Endothelial cell of umbilical vein (primary cell): ENCODE measurements around the gene HOXB3. TPM values are rescaled to one million over a fixed set of nuclear protein-coding genes. Genes with fewer than 3 reads are reported as not detected.
A peak's percentile ranks its signal among the peaks of the same experiment; 100 is the strongest.

Source experiments
- BruUV-seq: library from RNA; stranded (reverse); fragments of 400-500 nt; replicated peaks from 2 replicates; lab custom pipeline; 2021; lab: Mats Ljungman, UMichigan
- CTCF ChIA-PET: fragments of 300-600, 350-600 bp; sonication (Branson Sonifier 250); formaldehyde crosslinking; loops from one replicate; lab custom pipeline; 2021; ENCODE audit warnings: antibody characterized with exemption, inconsistent platforms; lab: Charles Lee
- POLR2A ChIA-PET: fragments of 300-600, 350-600 bp; sonication (Branson Sonifier 250); formaldehyde crosslinking; loops from one replicate; lab custom pipeline; 2021; ENCODE audit warnings: antibody characterized with exemption, inconsistent platforms; lab: Charles Lee
- DNase-seq: peaks from one replicate; pipeline ENCODE4 v3.0.0-alpha.2; 2011; ENCODE audit warnings: low read depth, low spot score
- FAIRE-seq: peaks from 2 replicates; lab custom pipeline; 2011; peaks lifted over from hg19 to GRCh38; lab: Jason Lieb, UNC
- H2AFZ ChIP-seq: 2 replicates; pipeline ENCODE4 v1.6.0; 2012; ENCODE audit warnings: low read depth, low read length, control low read depth, inconsistent platforms
- H3K27ac ChIP-seq: 2 replicates; pipeline ENCODE4 v1.5.1; 2011; ENCODE audit warnings: low read depth, mild to moderate bottlenecking, control low read depth, low read length, moderate library complexity; ENCODE audit not compliant: insufficient read depth
- H3K27me3 ChIP-seq, 2 experiments: 2 replicates each; pipeline versions ENCODE4 v1.6.0 to v1.6.1; 2011; ENCODE audit warnings: low read length in 2 of 2, mixed read lengths in 1 of 2; ENCODE audit not compliant: control insufficient read depth in 2 of 2, insufficient read depth in 2 of 2
- H3K36me3 ChIP-seq, 2 experiments: 2 replicates in 1 of 2; 3 replicates in 1 of 2; pipeline ENCODE4 v1.5.1; 2011; ENCODE audit warnings: low read length in 2 of 2, mild to moderate bottlenecking in 1 of 2, moderate library complexity in 1 of 2; ENCODE audit not compliant: control insufficient read depth in 2 of 2, insufficient read depth in 2 of 2; ENCODE audit errors: extremely low read depth in 1 of 2
- H3K4me1 ChIP-seq: 3 replicates; pipeline ENCODE4 v1.5.1; 2011; ENCODE audit warnings: mild to moderate bottlenecking, low read length; ENCODE audit not compliant: control insufficient read depth, insufficient read depth; ENCODE audit errors: extremely low read depth
- H3K4me2 ChIP-seq: 2 replicates; pipeline ENCODE4 v1.6.1; 2011; ENCODE audit warnings: low read length, control low read depth, mixed read lengths; ENCODE audit not compliant: insufficient read depth
- H3K4me3 ChIP-seq, 3 experiments: fragments of 200-600 bp in 1 of 3; sonication (generic), shearing (Covaris generic) in 1 of 3; replicated peaks in 1 of 3; 2 replicates each; pipeline ENCODE4 v1.5.1; 2011 to 2016; ENCODE audit warnings: control low read depth in 3 of 3, low read length in 3 of 3, mild to moderate bottlenecking in 2 of 3, inconsistent platforms in 1 of 3, low read depth in 1 of 3, moderate library complexity in 1 of 3; ENCODE audit not compliant: insufficient read depth in 1 of 3
- H3K79me2 ChIP-seq: 2 replicates; pipeline ENCODE4 v1.6.0; 2012; ENCODE audit warnings: low read length, inconsistent platforms; ENCODE audit not compliant: control insufficient read depth, insufficient read depth
- H3K9ac ChIP-seq: replicated peaks from 2 replicates; pipeline ENCODE3; 2011; ENCODE audit warnings: low read length, control low read depth; ENCODE audit not compliant: insufficient read depth; ENCODE audit errors: extremely low read depth
- H3K9me1 ChIP-seq: replicated peaks from 3 replicates; pipeline ENCODE4 v1.6.0; 2011; ENCODE audit warnings: mild to moderate bottlenecking, low read length; ENCODE audit not compliant: control insufficient read depth, insufficient read depth; ENCODE audit errors: extremely low read depth
- H3K9me3 ChIP-seq: replicated peaks from 2 replicates; pipeline ENCODE4 v1.5.1; 2012; ENCODE audit warnings: low read length, inconsistent platforms; ENCODE audit not compliant: control insufficient read depth, insufficient read depth
- H4K20me1 ChIP-seq: replicated peaks from 2 replicates; pipeline ENCODE3; 2011; ENCODE audit warnings: mild to moderate bottlenecking, low read length; ENCODE audit not compliant: control insufficient read depth, insufficient read depth; ENCODE audit errors: extremely low read depth
- EZH2 ChIP-seq: IDR thresholded peaks from 2 replicates; pipeline ENCODE4 v1.6.1; 2012; ENCODE audit warnings: borderline replicate concordance, low read depth, mild to moderate bottlenecking, moderate library complexity, low read length, inconsistent platforms; ENCODE audit not compliant: severe bottlenecking
- FOS ChIP-seq: IDR thresholded peaks from 2 replicates; pipeline ENCODE4 v1.6.1; 2011; ENCODE audit warnings: mild to moderate bottlenecking, low read length, moderate library complexity, borderline replicate concordance; ENCODE audit not compliant: insufficient read depth
- GATA2 ChIP-seq: IDR thresholded peaks from 2 replicates; pipeline ENCODE4 v1.7.0; 2011; ENCODE audit warnings: low read depth, mild to moderate bottlenecking, moderate library complexity, mixed read lengths, low read length; ENCODE audit not compliant: insufficient read length, insufficient read depth
- MAX ChIP-seq: IDR thresholded peaks from 2 replicates; pipeline ENCODE4 v1.6.1; 2011; ENCODE audit not compliant: insufficient read depth, insufficient read length
- dilution Hi-C: fragments of 300-500 bp; cut with MboI; formaldehyde crosslinking; loops from one replicate; pipeline ENCODE4 v1.15.0; 2019; ENCODE audit warnings: low sequenced_read_pairs; ENCODE audit not compliant: extremely low pct_ligation_motif_present
- intact Hi-C: fragments of 100-400 bp; cut with micrococcal nuclease; formaldehyde crosslinking; loops from one replicate; pipeline ENCODE4 v1.10.0; 2022
- polyA plus RNA-seq, 4 experiments: library from polyadenylated mRNA; depleted of rRNA in 3 of 4; stranded (reverse) in 3 of 4; unstranded in 1 of 4; fragments of >200 nt; gene quantifications; 2 replicates each; pipeline versions ENCODE4 v1.2.1 to v1.2.3, GENCODE V29; 2011 to 2012; ENCODE audit warnings: missing spikeins in 1 of 4
- total RNA-seq: library from RNA; stranded (reverse); gene quantifications from 2 replicates; pipeline ENCODE4 v1.2.3, GENCODE V29; 2021
- TF ChIP-seq, protein P1 (sequence below), 2 donors: IDR thresholded peaks; 1 replicate in 1 of 2; 2 replicates in 1 of 2; pipeline ENCODE4 v1.5.1; 2011; ENCODE audit warnings: low read length in 2 of 2, mild to moderate bottlenecking in 2 of 2, moderate library complexity in 2 of 2, control low read depth in 1 of 2, inconsistent platforms in 1 of 2, low read depth in 1 of 2; ENCODE audit not compliant: insufficient read depth in 1 of 2; ENCODE audit errors: extremely low read depth in 1 of 2

Gene HOXB3
- total and polyA plus RNA-seq, 2 donors (not counting 3 experiments of a cell fraction or from before 2014, with no cell fraction given): 29.6 to 56.6 TPM

- TF ChIP-seq GATA2: peak; percentile 68
- no peak for TF ChIP-seq FOS
- no peak for TF ChIP-seq EZH2
- TF ChIP-seq, protein P1, sequence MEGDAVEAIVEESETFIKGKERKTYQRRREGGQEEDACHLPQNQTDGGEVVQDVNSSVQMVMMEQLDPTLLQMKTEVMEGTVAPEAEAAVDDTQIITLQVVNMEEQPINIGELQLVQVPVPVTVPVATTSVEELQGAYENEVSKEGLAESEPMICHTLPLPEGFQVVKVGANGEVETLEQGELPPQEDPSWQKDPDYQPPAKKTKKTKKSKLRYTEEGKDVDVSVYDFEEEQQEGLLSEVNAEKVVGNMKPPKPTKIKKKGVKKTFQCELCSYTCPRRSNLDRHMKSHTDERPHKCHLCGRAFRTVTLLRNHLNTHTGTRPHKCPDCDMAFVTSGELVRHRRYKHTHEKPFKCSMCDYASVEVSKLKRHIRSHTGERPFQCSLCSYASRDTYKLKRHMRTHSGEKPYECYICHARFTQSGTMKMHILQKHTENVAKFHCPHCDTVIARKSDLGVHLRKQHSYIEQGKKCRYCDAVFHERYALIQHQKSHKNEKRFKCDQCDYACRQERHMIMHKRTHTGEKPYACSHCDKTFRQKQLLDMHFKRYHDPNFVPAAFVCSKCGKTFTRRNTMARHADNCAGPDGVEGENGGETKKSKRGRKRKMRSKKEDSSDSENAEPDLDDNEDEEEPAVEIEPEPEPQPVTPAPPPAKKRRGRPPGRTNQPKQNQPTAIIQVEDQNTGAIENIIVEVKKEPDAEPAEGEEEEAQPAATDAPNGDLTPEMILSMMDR (IDR thresholded peaks at IDR 0.05; ENCODE audit: extremely low read depth in 1 of 2, insufficient read depth in 1 of 2, low read depth in 1 of 2, low read length in 2 of 2): no peak
- no peak for TF ChIP-seq MAX
- Histone ChIP-seq H3K27ac (peak overlapping the region; percentile 67), H3K27me3 (no peaks in the 10 kb centered on the region), H2AFZ (no peak overlapping the region), H3K9ac (peak overlapping the region; percentile 75), H3K4me2 (peak overlapping the region; percentile 88), H3K36me3 (peaks cover 10 to 13% of the 10 kb centered on the region in 2 experiments), H3K4me3 (peak overlapping the region in 2 of 3 experiments; percentile 2 to 56), H3K4me1 (peaks cover 43% of the 10 kb centered on the region), H3K9me3 (no peaks in the 10 kb centered on the region), H3K9me1 (no peaks in the 10 kb centered on the region), H3K79me2 (peaks cover 55% of the 10 kb centered on the region), H4K20me1 (no peaks in the 10 kb centered on the region)
- FAIRE-seq (peak; percentile 88), DNase-seq (peak; percentile 61)
- intact Hi-C loops: no loop called here
- ChIA-PET CTCF (interaction anchor here (0.7 to 3.8 kb wide), 7 partner anchors 10 to 211 kb away, joined by 3 to 28 read pairs (median 4); no protein-coding TSS in a partner anchor), POLR2A (interaction anchor here (0.7 to 1.9 kb wide), 5 partner anchors 9 to 332 kb away, joined by 3 to 13 read pairs (median 8); no protein-coding TSS in a partner anchor)
- no TSS peak for BruUV-seq
- dilution Hi-C loops: no loop called here
Observed at GRCh38 chr17:48546924-48547807, 42.9 kb downstream of the HOXB3 start.
